PC-3 (cell line): ENCODE data around the gene C10orf71. TPM values are rescaled to one million over a fixed set of nuclear protein-coding genes. Genes with fewer than 3 reads are reported as not detected.

Experiments
- ATAC-seq: fragments of 200-7000 bp; cut with Tn5 transposase; 2 replicates; pipeline ENCODE4 v1.9.1; 2020; ENCODE audit warnings: mild to moderate bottlenecking, moderate library complexity
- BruUV-seq: library from RNA; stranded (reverse); fragments of 400-500 nt; replicated peaks from 2 replicates; lab custom pipeline; 2021; lab: Mats Ljungman, UMichigan
- CTCF ChIA-PET: fragments of 300-600 bp; sonication (Branson Sonifier 250); formaldehyde crosslinking; loops from one replicate; lab custom pipeline; 2022; ENCODE audit warnings: antibody characterized with exemption; lab: Charles Lee
- POLR2A ChIA-PET: fragments of 300-600 bp; sonication (Branson Sonifier 250); formaldehyde crosslinking; loops from one replicate; lab custom pipeline; 2022; ENCODE audit warnings: antibody characterized with exemption; ENCODE audit not compliant: unreplicated experiment; lab: Charles Lee
- DNase-seq: peaks from one replicate; pipeline ENCODE4 v3.0.0-alpha.2; 2015
- H2AFZ ChIP-seq: fragments of 300-600 bp; sonication (generic); 2 replicates; pipeline ENCODE4 v1.6.0; 2016; ENCODE audit warnings: antibody characterized with exemption, low read length
- H3F3A ChIP-seq: fragments of 300-600 bp; sonication (generic); one replicate; pipeline ENCODE4 v1.6.0; 2017; ENCODE audit warnings: antibody characterized with exemption, low read length, control low read depth, mild to moderate bottlenecking; ENCODE audit not compliant: unreplicated experiment
- H3K27ac ChIP-seq: fragments of 300-600 bp; sonication (generic); 2 replicates; pipeline ENCODE4 v1.5.1; 2016; ENCODE audit warnings: mild to moderate bottlenecking, low read length
- H3K27me3 ChIP-seq: fragments of 300-600 bp; sonication (generic); 2 replicates; pipeline ENCODE4 v1.6.1; 2016; ENCODE audit warnings: low read length, mixed read lengths
- H3K36me3 ChIP-seq: fragments of 300-600 bp; sonication (generic); 2 replicates; pipeline ENCODE4 v1.6.1; 2016; ENCODE audit warnings: low read depth, mixed run types, low read length, mixed read lengths
- H3K4me1 ChIP-seq: fragments of 300-600 bp; sonication (generic); 2 replicates; pipeline ENCODE4 v1.5.1; 2016; ENCODE audit warnings: low read length; ENCODE audit not compliant: insufficient read depth
- H3K4me2 ChIP-seq: fragments of 300-600 bp; sonication (generic); 2 replicates; pipeline ENCODE4 v1.6.0; 2016; ENCODE audit warnings: low read length
- H3K4me3 ChIP-seq: fragments of 300-600 bp; sonication (generic); 2 replicates; pipeline ENCODE4 v1.5.1; 2016; ENCODE audit warnings: mild to moderate bottlenecking, low read length, mixed read lengths
- H3K79me2 ChIP-seq: fragments of 300-600 bp; sonication (generic); 2 replicates; pipeline ENCODE4 v1.6.1; 2017; ENCODE audit warnings: low read length, mixed read lengths
- H3K9ac ChIP-seq: fragments of 300-600 bp; sonication (generic); 2 replicates; pipeline ENCODE4 v1.6.0; 2016; ENCODE audit warnings: mild to moderate bottlenecking, low read length
- H3K9me2 ChIP-seq: fragments of 300-600 bp; sonication (generic); replicated peaks from 2 replicates; pipeline ENCODE4 v1.6.1; 2016; ENCODE audit warnings: mixed run types, low read length, mixed read lengths
- H3K9me3 ChIP-seq: fragments of 300-600 bp; sonication (generic); 2 replicates; pipeline ENCODE4 v1.6.1; 2016; ENCODE audit warnings: low read length, mixed read lengths
- H4K20me1 ChIP-seq: fragments of 300-600 bp; sonication (generic); 2 replicates; pipeline ENCODE4 v1.6.1; 2016; ENCODE audit warnings: low read length, mixed read lengths
- CTCF ChIP-seq: fragments of 300-600 bp; sonication (generic); conservative IDR thresholded peaks from 2 replicates; pipeline ENCODE4 v1.5.1; 2017; ENCODE audit warnings: antibody characterized with exemption, low read depth, mild to moderate bottlenecking, low read length
- EZH2 ChIP-seq: fragments of 300-600 bp; sonication (generic); IDR thresholded peaks from one replicate; pipeline ENCODE4 v1.6.1; 2017; ENCODE audit warnings: antibody characterized with exemption, mild to moderate bottlenecking, low read length; ENCODE audit not compliant: unreplicated experiment
- EZH2phosphoT487 ChIP-seq: fragments of 300-600 bp; sonication (generic); IDR thresholded peaks from 2 replicates; pipeline ENCODE4 v1.6.1; 2018; ENCODE audit warnings: mild to moderate bottlenecking, antibody characterized with exemption, low read length, borderline replicate concordance
- intact Hi-C: fragments of 100-400 bp; cut with micrococcal nuclease; formaldehyde crosslinking; loops from 2 replicates; pipeline ENCODE4 v1.9.0; 2023
- total RNA-seq: library from RNA; depleted of rRNA; stranded (reverse); fragments of >200 nt; gene quantifications from 2 replicates; pipeline ENCODE4 v1.2.3, GENCODE V29; 2014

The C10orf71 gene
- total RNA-seq, 1 experiment from 2014 or later, result not detected

- no TSS peak for BruUV-seq
- ATAC-seq, result no peak
- no peaks in the 10 kb centered on the region for H3K9me3 ChIP-seq
Measured at GRCh38 chr10:49254150-49254549, 44.8 kb upstream of the C10orf71 start.

GRCh38 chr10:49254556-49255318 is 44.2 kb upstream of the C10orf71 start:
- no peaks in the 10 kb centered on the region for H3K79me2 ChIP-seq
- H3K9me2 ChIP-seq, result no peaks in the 10 kb centered on the region
- H3K27ac ChIP-seq, result no peak overlapping the region
- no peak for DNase-seq
- intact Hi-C loops, result no loop called here
- H3F3A ChIP-seq, result peaks cover 6% of the 10 kb centered on the region
- no peaks in the 10 kb centered on the region for H3K9me3 ChIP-seq
- H3K9ac ChIP-seq, result no peak overlapping the region
- no peak for TF ChIP-seq EZH2phosphoT487
- TF ChIP-seq CTCF, result no peak
- TF ChIP-seq EZH2, result no peak
- H3K27me3 ChIP-seq, result 0 out of 2 replicates have a peak, but pooled peaks cover 10% of the 10 kb centered on the region
- ATAC-seq, result no peak
- H3K36me3 ChIP-seq, result no peaks in the 10 kb centered on the region
- no peak overlapping the region for H3K4me2 ChIP-seq
- BruUV-seq, result no TSS peak
- no peaks in the 10 kb centered on the region for H4K20me1 ChIP-seq
- peaks cover 17% of the 10 kb centered on the region for H3K4me1 ChIP-seq
- H2AFZ ChIP-seq, result no peak overlapping the region
- CTCF ChIA-PET, result no interaction called here
- POLR2A ChIA-PET, result no interaction called here
- no peak overlapping the region for H3K4me3 ChIP-seq

More at GRCh38 chr10:49254150-49254549, 44.8 kb upstream of the C10orf71 start:
- Histone ChIP-seq H3K9me2 (no peaks in the 10 kb centered on the region), H2AFZ (no peak overlapping the region), H3K79me2 (no peaks in the 10 kb centered on the region), H4K20me1 (no peaks in the 10 kb centered on the region), H3K36me3 (no peaks in the 10 kb centered on the region), H3K27ac (no peak overlapping the region), H3K4me2 (no peak overlapping the region), H3K4me1 (peaks cover 17% of the 10 kb centered on the region), H3K4me3 (no peak overlapping the region), H3K9ac (no peak overlapping the region), H3F3A (peaks cover 6% of the 10 kb centered on the region), H3K27me3 (0 out of 2 replicates have a peak, but pooled peaks cover 4% of the 10 kb centered on the region)
- CTCF ChIA-PET, result no interaction called here
- POLR2A ChIA-PET, result no interaction called here
- intact Hi-C loops, result no loop called here
- DNase-seq, result no peak
- TF ChIP-seq CTCF (no peak), EZH2 (no peak), EZH2phosphoT487 (no peak)

GRCh38 chr10:49255883-49256282 is 43.1 kb upstream of the C10orf71 start:
- Histone ChIP-seq H3F3A (peaks cover 6% of the 10 kb centered on the region), H3K27me3 (peaks cover 22% of the 10 kb centered on the region; the same call in 1 of the 2 replicates), H3K9me3 (no peaks in the 10 kb centered on the region), H3K36me3 (no peaks in the 10 kb centered on the region), H3K4me2 (no peak overlapping the region), H3K4me3 (no peak overlapping the region), H2AFZ (no peak overlapping the region), H3K9ac (no peak overlapping the region), H3K9me2 (no peaks in the 10 kb centered on the region), H4K20me1 (no peaks in the 10 kb centered on the region), H3K4me1 (peaks cover 17% of the 10 kb centered on the region), H3K79me2 (no peaks in the 10 kb centered on the region), H3K27ac (no peak overlapping the region)
- TF ChIP-seq EZH2phosphoT487, result no peak
- no peak for TF ChIP-seq CTCF
- no peak for TF ChIP-seq EZH2
- DNase-seq (no peak), ATAC-seq (no peak)
- no TSS peak for BruUV-seq
- intact Hi-C loops, result no loop called here
- POLR2A ChIA-PET, result no interaction called here
- CTCF ChIA-PET, result no interaction called here
